Pancreas (tissue), 10 donors: Measurements from ENCODE around the gene UFD1. TPM values are rescaled to one million over a fixed set of nuclear protein-coding genes. Genes with fewer than 3 reads are reported as not detected.
A peak's percentile ranks its signal among the peaks of the same experiment; 100 is the strongest.
"Not testable (repeated sequence)": the region's sequence is repeated elsewhere in the genome, so short reads cannot be mapped to it uniquely, and the experiment has no call there.

Source experiments
- ATAC-seq, 4 donors: fragments of 200-7000 bp; cut with Tn5 transposase; one replicate each; pipeline versions ENCODE4 v1.8.0 to v1.9.1; 2020; ENCODE audit warnings: mild to moderate bottlenecking in 4 of 4, moderate library complexity in 4 of 4
- DNase-seq, 6 donors: peaks; one replicate each; pipeline ENCODE4 v3.0.0-alpha.2; 2020
- FAIRE-seq: peaks from 2 replicates; lab custom pipeline; 2012; peaks lifted over from hg19 to GRCh38; lab: Jason Lieb, UNC
- H3K27ac ChIP-seq, 4 donors: fragments of 200-600 bp; sonication (generic); 1 replicate in 3 of 4; 2 replicates in 1 of 4; pipeline versions ENCODE4 v1.5.0 to v1.8.0; 2020
- H3K27me3 ChIP-seq, 4 donors: fragments of 200-600 bp; one replicate each; pipeline ENCODE4 v1.8.0; 2021
- H3K36me3 ChIP-seq, 3 donors: fragments of 200-600 bp; sonication (generic) in 1 of 3; one replicate each; pipeline versions ENCODE4 v1.5.0 to v1.8.0; 2020 to 2021
- H3K4me1 ChIP-seq, 3 donors: fragments of 200-600 bp; one replicate each; pipeline ENCODE4 v1.8.0; 2021
- H3K4me3 ChIP-seq, 4 donors: fragments of 200-600 bp; sonication (generic) in 2 of 4; one replicate each; pipeline versions ENCODE4 v1.5.0 to v1.8.0; 2020 to 2021
- H3K9me3 ChIP-seq, 4 donors: fragments of 200-600 bp; one replicate each; pipeline ENCODE4 v1.8.0; 2021
- WGBS, 2 donors: extraction: QIAGEN DNeasy Blood & Tissue Kit; methylation state at CpG; one replicate each; pipeline ENCODE4 v1.1.7; 2013; 5-methylcytosine and 5-hydroxymethylcytosine counted together
- intact Hi-C, 3 donors: fragments of 100-400 bp; cut with DNase I; formaldehyde crosslinking; loops; one replicate each; pipeline versions ENCODE4 v1.11.1 to v1.14.2; 2022
- polyA plus RNA-seq, 2 donors: library from polyadenylated mRNA; stranded (reverse); fragments of 200-250 nt; gene quantifications; one replicate each; pipeline ENCODE4 v1.2.3, GENCODE V29; 2013
- total RNA-seq, 6 donors: library from RNA; stranded (reverse); fragmentation: NEBNext Ultra II Directional in 4 of 6; extraction: Animal tissue kit (Norgen Biotek cat#: 25700) in 4 of 6; gene quantifications; one replicate each; pipeline versions ENCODE4 v1.2.1 to v1.2.4, GENCODE V29; 2021 to 2023
- TF ChIP-seq, protein P1 (sequence below), 4 donors: fragments of 200-600 bp; sonication (generic) in 3 of 4; IDR thresholded peaks; one replicate each; pipeline versions ENCODE4 v1.5.0 to v1.8.0; 2021; ENCODE audit warnings: antibody characterized with exemption in 4 of 4
- donor health status: healthy with polysubstance abuse.
- donor health status: DM: no; HTN: no; CAD: no; lungs with moderate emphysema.
- donor health status: DM: no; HTN: no; CAD: no.
- donor health status: control.
- donor health status: control.
- donor health status: Bipolar disorder and iron deficiency.
- donor health status: DM: yes; HTN: yes; CAD: no.
- donor health status: DM: no; HTN: no; CAD: no.
- donor health status: DM: no; HTN: no; CAD: no.
- donor health status: DM: yes; HTN: yes; CAD: no.

UFD1 gene
- total and polyA plus RNA-seq, 8 donors = 14.2 to 37.9 (median 23.5) TPM

DNA sequence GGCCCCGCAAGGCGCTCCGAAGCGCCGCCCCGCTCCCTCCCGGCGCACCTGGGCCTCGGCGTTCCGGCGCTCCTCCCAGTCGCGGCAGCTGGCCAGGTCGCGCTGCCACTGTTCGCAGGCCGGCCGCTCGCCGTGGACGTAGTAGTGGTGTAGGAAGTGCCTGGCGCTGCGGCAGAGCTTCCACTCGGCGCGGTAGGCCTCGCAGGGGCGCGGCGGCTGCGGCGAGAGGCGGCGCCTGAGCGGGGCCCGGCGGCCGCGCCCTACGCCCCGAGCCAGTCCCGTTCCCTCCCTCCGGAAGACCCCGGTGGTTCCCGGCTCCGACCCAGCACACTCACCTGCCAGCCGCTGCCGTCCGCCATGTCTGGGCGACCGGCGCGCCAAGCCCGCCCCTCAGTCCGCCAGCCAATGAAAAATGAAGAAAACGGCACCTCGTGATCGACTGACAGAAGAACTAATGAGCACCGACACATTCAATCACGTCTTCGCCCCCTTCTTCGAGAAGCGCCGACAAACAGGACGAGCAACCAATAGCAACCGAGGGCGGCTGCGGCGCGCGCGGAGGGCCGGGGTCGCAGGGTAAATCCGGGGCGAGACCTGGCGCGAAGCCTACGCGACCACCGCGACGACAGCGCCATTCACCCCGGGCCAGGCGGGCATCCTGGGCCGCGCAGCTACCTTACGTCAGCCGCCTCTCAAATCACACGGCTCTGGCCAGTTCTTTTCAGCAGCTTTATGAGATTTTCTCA lies 31.5 kb downstream of the UFD1 start, which contains the start of gene C22orf39:
Gene C22orf39 (minus strand): TSS at position 382 of the 746 bp plus-strand sequence. CDS start 23 bp downstream, at position 359.
- TF ChIP-seq, protein P1, sequence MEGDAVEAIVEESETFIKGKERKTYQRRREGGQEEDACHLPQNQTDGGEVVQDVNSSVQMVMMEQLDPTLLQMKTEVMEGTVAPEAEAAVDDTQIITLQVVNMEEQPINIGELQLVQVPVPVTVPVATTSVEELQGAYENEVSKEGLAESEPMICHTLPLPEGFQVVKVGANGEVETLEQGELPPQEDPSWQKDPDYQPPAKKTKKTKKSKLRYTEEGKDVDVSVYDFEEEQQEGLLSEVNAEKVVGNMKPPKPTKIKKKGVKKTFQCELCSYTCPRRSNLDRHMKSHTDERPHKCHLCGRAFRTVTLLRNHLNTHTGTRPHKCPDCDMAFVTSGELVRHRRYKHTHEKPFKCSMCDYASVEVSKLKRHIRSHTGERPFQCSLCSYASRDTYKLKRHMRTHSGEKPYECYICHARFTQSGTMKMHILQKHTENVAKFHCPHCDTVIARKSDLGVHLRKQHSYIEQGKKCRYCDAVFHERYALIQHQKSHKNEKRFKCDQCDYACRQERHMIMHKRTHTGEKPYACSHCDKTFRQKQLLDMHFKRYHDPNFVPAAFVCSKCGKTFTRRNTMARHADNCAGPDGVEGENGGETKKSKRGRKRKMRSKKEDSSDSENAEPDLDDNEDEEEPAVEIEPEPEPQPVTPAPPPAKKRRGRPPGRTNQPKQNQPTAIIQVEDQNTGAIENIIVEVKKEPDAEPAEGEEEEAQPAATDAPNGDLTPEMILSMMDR (IDR thresholded peaks at IDR 0.05) = no peak
- DNase-seq (peak; percentile 92 to 95 (median 93)), ATAC-seq (peak; percentile 92 to 97 (median 94)), FAIRE-seq (no peak)
- H3K4me1 ChIP-seq = peaks cover 8 to 19% (median 17%) of the 10 kb centered on the region in 3 donors
- H3K27me3 ChIP-seq = no peaks in the 10 kb centered on the region
- peaks cover 0 to 11% (median 5%) of the 10 kb centered on the region in 3 donors for H3K36me3 ChIP-seq
- H3K27ac ChIP-seq = peak within 1 kb of the TSS; percentile 93 to 97 (median 94)
- WGBS, 2 donors = 0% methylated on average over 62 to 92 of the region's 92 CpGs
- no peaks in the 10 kb centered on the region for H3K9me3 ChIP-seq
- H3K4me3 ChIP-seq = peak within 1 kb of the TSS; percentile 51 to 96 (median 84)
- intact Hi-C loops = no loop called here

DNA sequence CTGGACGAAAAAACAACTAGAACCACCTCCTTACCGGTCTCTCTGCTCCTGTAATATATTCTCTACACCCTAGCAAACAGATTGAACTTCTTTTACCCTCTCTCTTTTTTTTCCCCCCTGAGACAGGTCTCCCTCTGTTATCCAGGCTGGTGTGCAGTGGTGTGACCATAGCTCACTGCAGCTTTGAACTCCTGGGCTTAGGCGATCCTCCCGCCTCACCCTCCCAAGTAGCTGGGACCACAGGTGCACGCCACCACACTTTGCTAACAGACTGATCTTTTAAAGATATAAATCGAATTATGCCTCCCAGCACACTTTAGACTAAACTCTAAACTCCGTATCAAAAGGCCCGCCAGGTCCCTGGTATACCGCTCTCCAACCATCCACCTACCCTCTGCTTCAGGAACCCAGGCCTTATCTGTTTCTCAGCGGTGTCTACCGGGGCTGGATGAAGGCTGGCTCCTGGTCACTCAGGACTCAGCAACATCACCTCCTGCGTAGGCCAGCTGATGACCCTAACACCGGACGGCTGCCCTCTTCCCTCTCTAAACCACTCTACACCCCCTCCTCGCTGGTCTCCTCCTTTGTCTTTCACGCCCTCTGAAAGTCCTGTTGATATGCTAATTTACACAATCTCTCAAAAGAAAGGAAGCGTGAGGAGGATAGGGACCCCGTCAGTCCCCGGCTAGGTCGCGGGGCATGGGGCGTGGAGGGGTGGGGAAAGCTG lies 32.2 kb downstream of the UFD1 start:
- peaks cover 0 to 11% (median 5%) of the 10 kb centered on the region in 3 donors for H3K36me3 ChIP-seq
- H3K27ac ChIP-seq = peak overlapping the region; percentile 93 to 97 (median 94)
- TF ChIP-seq, protein P1 (IDR thresholded peaks at IDR 0.05) = no peak
- DNase-seq = no peak
- intact Hi-C loops = no loop called here
- peak; percentile 2 to 16 (median 6) for ATAC-seq
- no peak for FAIRE-seq
- 17 to 18% methylated on average over 22 of the region's 22 CpGs for WGBS, 2 donors
- no peaks in the 10 kb centered on the region for H3K9me3 ChIP-seq
- H3K4me3 ChIP-seq = peak overlapping the region; percentile 51 to 96 (median 84)
- H3K27me3 ChIP-seq = no peaks in the 10 kb centered on the region
- peaks cover 8 to 19% (median 17%) of the 10 kb centered on the region in 3 donors for H3K4me1 ChIP-seq

DNA sequence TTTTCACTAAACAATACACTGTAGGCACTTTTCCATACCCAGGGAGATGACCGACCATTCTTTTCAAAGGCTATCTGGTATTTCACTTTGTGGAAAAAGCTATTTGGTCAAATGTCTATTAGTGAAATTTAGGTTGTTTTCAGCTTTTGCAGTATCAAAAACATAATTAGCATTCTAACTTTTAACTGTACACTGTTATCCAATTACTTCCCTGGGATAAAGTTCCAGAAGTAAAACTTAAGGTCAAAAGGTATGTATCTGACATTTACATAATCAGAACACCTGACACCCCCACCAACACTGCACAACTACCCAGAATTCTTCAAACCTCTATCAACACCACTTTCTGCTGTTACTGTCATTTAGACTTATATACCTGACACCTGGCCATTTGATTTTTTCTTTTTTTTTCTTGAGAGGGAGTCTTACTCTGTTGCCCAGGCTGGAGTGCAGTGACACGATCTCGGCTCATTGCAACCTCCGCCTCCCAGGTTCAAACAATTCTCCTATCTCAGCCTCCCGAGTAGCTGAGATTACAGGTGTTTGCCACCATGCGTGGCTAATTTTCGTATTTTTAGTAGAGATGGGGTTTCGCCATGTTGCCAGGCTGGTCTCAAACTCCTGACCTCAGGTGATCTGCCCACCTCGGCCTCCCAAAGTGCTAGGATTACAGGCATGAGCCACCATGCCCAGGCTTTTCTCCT lies 33.6 kb downstream of the UFD1 start:
- H3K27ac ChIP-seq, DNase-seq, H3K27me3 ChIP-seq, H3K9me3 ChIP-seq, FAIRE-seq, H3K4me3 ChIP-seq, intact Hi-C loops, ATAC-seq: not testable (repeated sequence)
- Histone ChIP-seq H3K4me1 (peaks cover 8 to 19% (median 17%) of the 10 kb centered on the region in 3 donors), H3K36me3 (peaks cover 0 to 11% (median 5%) of the 10 kb centered on the region in 3 donors)
- whole genome bisulfite sequencing, 2 donors = 81 to 83% methylated on average over 9 of the region's 9 CpGs

DNA sequence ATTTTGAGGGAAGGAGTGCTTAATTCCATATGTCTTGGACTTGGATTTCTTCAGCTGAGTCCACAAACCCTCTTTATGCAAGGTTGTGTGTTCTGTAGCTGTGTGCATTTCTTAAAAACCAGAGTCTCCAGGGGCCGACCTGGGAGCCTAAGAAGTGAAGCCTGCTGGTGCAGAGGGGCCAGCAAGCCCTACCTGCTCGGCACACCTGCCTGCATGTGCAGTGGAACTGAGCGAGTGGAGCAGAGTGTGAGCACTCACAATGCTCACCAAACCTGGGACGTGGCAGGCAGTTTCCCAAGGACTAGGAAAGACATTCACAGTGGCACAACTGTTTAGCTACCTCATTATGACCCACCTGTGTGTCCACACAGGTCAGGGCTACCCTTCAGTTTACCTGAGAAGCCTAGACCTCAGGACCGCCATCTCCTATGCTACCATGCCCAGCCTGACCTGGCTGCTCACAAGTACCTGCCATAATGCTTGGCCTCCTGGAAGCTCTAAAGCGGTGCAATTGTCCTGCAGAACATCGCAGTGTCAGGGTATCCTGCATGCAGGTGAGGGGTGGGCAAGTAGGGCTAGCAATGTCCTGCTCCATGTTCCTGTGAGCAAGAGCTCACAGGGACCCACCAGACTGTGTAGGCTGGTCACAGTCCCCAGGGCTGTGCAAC lies 35.3 kb downstream of the UFD1 start:
- DNase-seq (no peak), ATAC-seq (no peak), FAIRE-seq (no peak)
- Histone ChIP-seq H3K4me1 (peaks cover 8 to 17% (median 17%) of the 10 kb centered on the region in 3 donors), H3K9me3 (no peaks in the 10 kb centered on the region), H3K36me3 (peaks cover 0 to 11% (median 5%) of the 10 kb centered on the region in 3 donors), H3K27me3 (no peaks in the 10 kb centered on the region), H3K4me3 (no peak overlapping the region), H3K27ac (no peak overlapping the region)
- TF ChIP-seq, protein P1 (IDR thresholded peaks at IDR 0.05) = no peak
- WGBS, 2 donors = 65 to 68% methylated on average over 7 of the region's 7 CpGs
- intact Hi-C loops = no loop called here
